Measurements from ENCODE around the gene WBP2.

DNA sequence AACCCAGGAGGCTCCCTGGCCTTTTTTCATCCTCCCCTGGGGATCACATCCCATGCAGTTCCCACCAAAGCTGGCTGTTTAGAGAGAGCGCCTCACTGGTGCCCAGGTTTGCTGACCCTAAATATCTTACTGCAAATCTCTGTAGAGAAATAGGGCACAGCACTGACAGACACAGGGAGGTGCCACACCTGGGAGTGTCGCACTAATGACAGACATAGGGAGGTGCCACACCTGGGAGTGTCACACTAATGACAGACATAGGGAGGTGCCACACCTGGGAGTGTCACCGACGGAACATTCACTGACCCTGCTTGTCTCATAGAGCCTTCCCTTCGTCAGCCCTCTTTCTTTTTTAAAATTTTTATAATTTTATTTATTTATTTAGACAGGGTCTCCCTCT is 44.9 kb downstream of the WBP2 start:
- TF ChIP-seq, protein P1, sequence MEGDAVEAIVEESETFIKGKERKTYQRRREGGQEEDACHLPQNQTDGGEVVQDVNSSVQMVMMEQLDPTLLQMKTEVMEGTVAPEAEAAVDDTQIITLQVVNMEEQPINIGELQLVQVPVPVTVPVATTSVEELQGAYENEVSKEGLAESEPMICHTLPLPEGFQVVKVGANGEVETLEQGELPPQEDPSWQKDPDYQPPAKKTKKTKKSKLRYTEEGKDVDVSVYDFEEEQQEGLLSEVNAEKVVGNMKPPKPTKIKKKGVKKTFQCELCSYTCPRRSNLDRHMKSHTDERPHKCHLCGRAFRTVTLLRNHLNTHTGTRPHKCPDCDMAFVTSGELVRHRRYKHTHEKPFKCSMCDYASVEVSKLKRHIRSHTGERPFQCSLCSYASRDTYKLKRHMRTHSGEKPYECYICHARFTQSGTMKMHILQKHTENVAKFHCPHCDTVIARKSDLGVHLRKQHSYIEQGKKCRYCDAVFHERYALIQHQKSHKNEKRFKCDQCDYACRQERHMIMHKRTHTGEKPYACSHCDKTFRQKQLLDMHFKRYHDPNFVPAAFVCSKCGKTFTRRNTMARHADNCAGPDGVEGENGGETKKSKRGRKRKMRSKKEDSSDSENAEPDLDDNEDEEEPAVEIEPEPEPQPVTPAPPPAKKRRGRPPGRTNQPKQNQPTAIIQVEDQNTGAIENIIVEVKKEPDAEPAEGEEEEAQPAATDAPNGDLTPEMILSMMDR (IDR thresholded peaks at IDR 0.05), result no peak
- no peak for TF ChIP-seq EP300 (IDR thresholded peaks at IDR 0.05)
